ENCODE results near the gene PPP1R14B. TPM values are rescaled to one million over a fixed set of nuclear protein-coding genes. Genes with fewer than 3 reads are reported as not detected.

PPP1R14B gene
- total RNA-seq, 3 donors from 2014 or later: 63.0 to 101 (median 64.7) TPM

DNA sequence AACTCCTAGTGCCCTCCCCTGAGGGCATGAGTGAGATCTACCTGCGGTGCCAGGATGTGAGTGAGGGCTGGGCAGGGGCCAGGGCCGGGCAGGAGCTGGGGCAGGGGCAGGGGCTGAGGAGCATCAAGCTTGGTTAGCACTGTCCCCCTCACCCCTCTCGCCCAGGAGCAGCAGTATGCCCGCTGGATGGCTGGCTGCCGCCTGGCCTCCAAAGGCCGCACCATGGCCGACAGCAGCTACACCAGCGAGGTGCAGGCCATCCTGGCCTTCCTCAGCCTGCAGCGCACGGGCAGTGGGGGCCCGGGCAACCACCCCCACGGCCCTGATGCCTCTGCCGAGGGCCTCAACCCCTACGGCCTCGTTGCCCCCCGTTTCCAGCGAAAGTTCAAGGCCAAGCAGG lies 26.5 kb downstream of the PPP1R14B start:
- Histone ChIP-seq H3K4me3 (no peak overlapping the region), H3K4me1 (no peaks in the 10 kb centered on the region), H3K36me3 (no peaks in the 10 kb centered on the region), H3K27ac (no peak overlapping the region), H3K27me3 (no peaks in the 10 kb centered on the region), H3K9me3 (no peaks in the 10 kb centered on the region)
- intact Hi-C loops (cut with DNase I; ENCODE audit: low total_unique reads): no loop called here
- TF ChIP-seq POLR2A (IDR thresholded peaks at IDR 0.05) (no peak), POLR2AphosphoS5 (IDR thresholded peaks at IDR 0.05) (no peak)
- TF ChIP-seq, protein P1, sequence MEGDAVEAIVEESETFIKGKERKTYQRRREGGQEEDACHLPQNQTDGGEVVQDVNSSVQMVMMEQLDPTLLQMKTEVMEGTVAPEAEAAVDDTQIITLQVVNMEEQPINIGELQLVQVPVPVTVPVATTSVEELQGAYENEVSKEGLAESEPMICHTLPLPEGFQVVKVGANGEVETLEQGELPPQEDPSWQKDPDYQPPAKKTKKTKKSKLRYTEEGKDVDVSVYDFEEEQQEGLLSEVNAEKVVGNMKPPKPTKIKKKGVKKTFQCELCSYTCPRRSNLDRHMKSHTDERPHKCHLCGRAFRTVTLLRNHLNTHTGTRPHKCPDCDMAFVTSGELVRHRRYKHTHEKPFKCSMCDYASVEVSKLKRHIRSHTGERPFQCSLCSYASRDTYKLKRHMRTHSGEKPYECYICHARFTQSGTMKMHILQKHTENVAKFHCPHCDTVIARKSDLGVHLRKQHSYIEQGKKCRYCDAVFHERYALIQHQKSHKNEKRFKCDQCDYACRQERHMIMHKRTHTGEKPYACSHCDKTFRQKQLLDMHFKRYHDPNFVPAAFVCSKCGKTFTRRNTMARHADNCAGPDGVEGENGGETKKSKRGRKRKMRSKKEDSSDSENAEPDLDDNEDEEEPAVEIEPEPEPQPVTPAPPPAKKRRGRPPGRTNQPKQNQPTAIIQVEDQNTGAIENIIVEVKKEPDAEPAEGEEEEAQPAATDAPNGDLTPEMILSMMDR (IDR thresholded peaks at IDR 0.05): no peak
- no peak for DNase-seq (ENCODE audit: low spot score in 2 of 2)

DNA sequence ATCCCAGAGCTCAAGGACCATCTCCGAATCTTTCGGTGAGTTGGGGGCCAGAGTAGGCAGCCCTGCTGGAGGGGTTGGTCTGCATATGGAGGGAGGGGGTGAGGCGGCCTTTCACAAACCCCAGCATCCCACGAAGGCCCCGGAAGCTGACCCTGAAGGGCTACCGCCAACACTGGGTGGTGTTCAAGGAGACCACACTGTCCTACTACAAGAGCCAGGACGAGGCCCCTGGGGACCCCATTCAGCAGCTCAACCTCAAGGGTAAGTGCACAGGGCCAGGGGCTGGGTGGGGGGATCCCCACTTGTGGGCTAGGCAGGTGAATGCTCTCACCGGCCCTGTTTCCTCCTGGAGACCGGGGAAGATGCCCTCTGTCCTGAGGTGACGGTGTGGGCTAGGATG lies 27.0 kb downstream of the PPP1R14B start:
- Histone ChIP-seq H3K4me3 (no peak overlapping the region), H3K9me3 (no peaks in the 10 kb centered on the region), H3K36me3 (no peaks in the 10 kb centered on the region), H3K4me1 (no peaks in the 10 kb centered on the region), H3K27me3 (no peaks in the 10 kb centered on the region), H3K27ac (no peak overlapping the region)
- no peak for DNase-seq (ENCODE audit: low spot score in 2 of 2)
- intact Hi-C loops (cut with DNase I; ENCODE audit: low total_unique reads): no loop called here
- TF ChIP-seq POLR2AphosphoS5 (IDR thresholded peaks at IDR 0.05) (no peak), POLR2A (IDR thresholded peaks at IDR 0.05) (no peak)
- TF ChIP-seq, protein P1 (IDR thresholded peaks at IDR 0.05): no peak

DNA sequence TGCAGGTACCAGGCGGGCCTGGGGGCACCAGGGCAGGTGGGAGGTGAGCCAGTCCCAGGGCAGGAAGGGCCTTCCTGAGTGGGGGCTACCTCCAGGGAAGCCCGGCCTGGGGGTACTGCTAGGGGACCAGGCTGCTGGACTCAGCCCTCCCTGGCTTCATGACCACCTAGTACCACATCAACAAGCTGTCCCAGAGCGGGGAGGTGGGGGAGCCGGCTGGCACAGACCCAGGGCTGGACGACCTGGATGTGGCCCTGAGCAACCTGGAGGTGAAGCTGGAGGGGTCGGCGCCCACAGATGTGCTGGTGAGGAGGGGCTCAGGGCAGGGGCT lies 27.4 kb downstream of the PPP1R14B start:
- TF ChIP-seq POLR2A (IDR thresholded peaks at IDR 0.05): no peak
- no peak for TF ChIP-seq POLR2AphosphoS5 (IDR thresholded peaks at IDR 0.05)
- TF ChIP-seq, protein P1 (IDR thresholded peaks at IDR 0.05): no peak
- Histone ChIP-seq H3K4me3 (no peak overlapping the region), H3K9me3 (no peaks in the 10 kb centered on the region), H3K27ac (no peak overlapping the region), H3K27me3 (no peaks in the 10 kb centered on the region), H3K4me1 (no peaks in the 10 kb centered on the region), H3K36me3 (no peaks in the 10 kb centered on the region)
- DNase-seq (ENCODE audit: low spot score in 2 of 2): no peak
- intact Hi-C loops (cut with DNase I; ENCODE audit: low total_unique reads): no loop called here

DNA sequence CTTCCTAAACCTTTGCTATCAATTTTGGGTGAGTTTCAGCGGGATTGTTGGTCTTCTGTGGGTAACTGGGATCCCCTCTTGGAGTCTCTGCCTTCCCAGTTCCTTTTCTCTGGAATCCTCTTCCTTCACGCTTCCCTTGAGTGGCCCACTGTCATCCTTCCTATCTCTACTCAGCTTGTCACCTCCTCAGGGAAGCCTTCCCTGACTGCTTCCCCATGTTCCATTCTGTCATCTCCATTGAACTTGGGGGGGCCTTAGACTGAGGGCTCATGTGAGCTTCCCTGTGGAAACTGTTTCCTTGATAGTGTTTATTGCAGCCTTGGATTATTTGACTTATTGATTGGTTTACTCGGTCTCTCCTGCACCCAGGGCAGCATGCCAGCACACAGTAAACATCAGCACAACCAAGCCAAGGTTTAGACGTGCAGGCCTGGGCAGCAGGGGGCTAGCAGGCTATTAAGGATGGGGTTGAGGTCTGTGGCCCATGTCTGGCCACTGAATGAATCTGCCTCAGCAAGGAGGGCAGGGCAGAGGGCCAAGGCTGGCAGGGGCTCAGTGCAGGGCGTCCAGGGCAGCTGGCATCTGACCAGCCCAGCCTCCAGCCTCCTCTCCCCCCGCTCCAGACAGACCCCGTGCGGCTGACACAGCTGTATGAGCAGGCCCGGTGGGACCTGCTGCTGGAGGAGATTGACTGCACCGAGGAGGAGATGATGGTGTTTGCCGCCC lies 28.0 kb downstream of the PPP1R14B start:
- TF ChIP-seq, protein P1 (IDR thresholded peaks at IDR 0.05): no peak
- TF ChIP-seq POLR2AphosphoS5 (IDR thresholded peaks at IDR 0.05): no peak
- no peak for TF ChIP-seq POLR2A (IDR thresholded peaks at IDR 0.05)
- DNase-seq (ENCODE audit: low spot score in 2 of 2): no peak
- no peaks in the 10 kb centered on the region for H3K9me3 ChIP-seq
- intact Hi-C loops (cut with DNase I; ENCODE audit: low total_unique reads): no loop called here
- no peaks in the 10 kb centered on the region for H3K27me3 ChIP-seq
- H3K4me3 ChIP-seq: no peak overlapping the region
- H3K4me1 ChIP-seq: no peaks in the 10 kb centered on the region
- H3K27ac ChIP-seq: no peak overlapping the region
- no peaks in the 10 kb centered on the region for H3K36me3 ChIP-seq

DNA sequence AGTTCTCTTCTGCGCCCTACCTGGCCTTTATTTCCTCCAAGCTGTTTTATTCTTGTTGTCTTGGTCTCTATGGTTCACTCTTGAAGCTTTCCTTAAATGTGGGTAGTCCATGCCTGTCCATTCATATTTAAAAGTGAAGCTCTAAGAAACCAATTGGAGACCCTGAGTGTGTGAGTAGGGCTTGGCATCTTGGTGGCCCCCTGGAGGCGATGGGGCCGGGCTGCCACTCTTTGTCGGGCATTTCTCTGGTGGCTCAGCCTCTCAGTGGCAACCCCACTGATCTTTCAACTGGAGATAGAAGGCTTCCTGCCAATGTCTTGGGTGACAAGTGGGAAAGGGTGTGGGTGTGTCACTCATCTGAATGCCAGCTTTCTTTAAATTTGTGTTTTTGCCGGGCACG lies 29.9 kb downstream of the PPP1R14B start:
- intact Hi-C loops (cut with DNase I; ENCODE audit: low total_unique reads): no loop called here
- DNase-seq (ENCODE audit: low spot score in 2 of 2): no peak
- no peaks in the 10 kb centered on the region for H3K9me3 ChIP-seq
- TF ChIP-seq POLR2A (IDR thresholded peaks at IDR 0.05): no peak
- no peak for TF ChIP-seq POLR2AphosphoS5 (IDR thresholded peaks at IDR 0.05)
- TF ChIP-seq, protein P1 (IDR thresholded peaks at IDR 0.05): no peak
- no peak overlapping the region for H3K4me3 ChIP-seq
- H3K27me3 ChIP-seq: no peaks in the 10 kb centered on the region
- H3K27ac ChIP-seq: no peak overlapping the region
- H3K4me1 ChIP-seq: no peaks in the 10 kb centered on the region
- H3K36me3 ChIP-seq: no peaks in the 10 kb centered on the region
